Activated naive CD8-positive, alpha-beta T cell (primary cell): Measurements from ENCODE around the gene IL31RA.
"Not testable (repeated sequence)": the region's sequence is repeated elsewhere in the genome, so short reads cannot be mapped to it uniquely, and the experiment has no call there.

Experiments used
- H3K27ac Mint-ChIP-seq: one replicate; pipeline ENCODE4 v1.8.0; 2021; ENCODE audit warnings: mixed read lengths
- H3K27me3 Mint-ChIP-seq: one replicate; pipeline ENCODE4 v1.8.0; 2021; ENCODE audit warnings: mixed read lengths
- H3K36me3 Mint-ChIP-seq: one replicate; pipeline ENCODE4 v1.8.0; 2021; ENCODE audit warnings: mixed read lengths
- H3K4me1 Mint-ChIP-seq: one replicate; pipeline ENCODE4 v1.8.0; 2021; ENCODE audit warnings: low read depth, mixed read lengths
- H3K4me3 Mint-ChIP-seq: one replicate; pipeline ENCODE4 v1.8.0; 2021; ENCODE audit warnings: mild to moderate bottlenecking, mixed read lengths
- H3K9me3 Mint-ChIP-seq: one replicate; pipeline ENCODE4 v1.8.0; 2021; ENCODE audit warnings: low read depth, mixed read lengths

Gene IL31RA

DNA sequence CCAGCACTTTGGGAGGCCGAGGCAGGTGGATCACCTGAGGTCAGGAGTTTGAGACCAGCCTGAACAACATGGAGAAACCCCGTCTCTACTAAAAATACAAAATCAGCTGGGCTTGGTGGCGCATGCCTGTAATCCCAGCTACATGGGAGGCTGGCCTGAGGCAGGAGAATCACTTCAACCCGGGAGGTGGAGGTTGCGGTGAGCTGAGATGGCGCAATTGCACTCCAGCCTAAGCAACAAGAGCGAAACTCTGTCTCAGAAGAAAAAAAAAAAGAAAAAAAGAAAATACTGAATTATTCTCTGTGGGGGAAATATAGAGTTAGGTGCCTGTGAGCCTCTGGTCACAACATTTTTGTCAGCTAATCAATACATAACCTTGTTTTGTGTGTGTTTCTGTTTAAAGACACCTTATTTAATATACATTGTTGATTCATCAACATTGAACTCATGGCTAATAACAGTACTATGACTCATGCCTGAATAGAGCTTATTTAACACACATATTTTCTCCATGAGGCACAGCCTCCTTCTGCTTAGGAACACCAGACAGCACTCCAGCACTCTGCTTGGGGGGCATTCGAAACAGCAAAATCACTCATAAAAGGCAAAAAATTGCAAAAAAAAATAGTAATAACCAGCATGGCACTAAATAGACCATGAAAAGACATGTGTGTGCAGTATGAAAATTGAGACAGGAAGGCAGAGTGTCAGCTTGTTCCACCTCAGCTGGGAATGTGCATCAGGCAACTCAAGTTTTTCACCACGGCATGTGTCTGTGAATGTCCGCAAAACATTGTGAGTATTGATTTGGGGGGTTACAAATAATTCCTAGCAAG, at the start of gene IL31RA:
Gene IL31RA, plus strand, starts transcription at position 519 of the 836 bp plus-strand sequence. Its CDS starts 214 bp downstream, at position 733.
- Mint-ChIP-seq H3K4me3 (no peak within 1 kb of the TSS), H3K36me3 (no peaks in the 10 kb centered on the region), H3K27me3 (peaks cover 7% of the 10 kb centered on the region), H3K4me1 (peaks cover 13% of the 10 kb centered on the region), H3K9me3 (no peaks in the 10 kb centered on the region), H3K27ac (no peak within 1 kb of the TSS)

DNA sequence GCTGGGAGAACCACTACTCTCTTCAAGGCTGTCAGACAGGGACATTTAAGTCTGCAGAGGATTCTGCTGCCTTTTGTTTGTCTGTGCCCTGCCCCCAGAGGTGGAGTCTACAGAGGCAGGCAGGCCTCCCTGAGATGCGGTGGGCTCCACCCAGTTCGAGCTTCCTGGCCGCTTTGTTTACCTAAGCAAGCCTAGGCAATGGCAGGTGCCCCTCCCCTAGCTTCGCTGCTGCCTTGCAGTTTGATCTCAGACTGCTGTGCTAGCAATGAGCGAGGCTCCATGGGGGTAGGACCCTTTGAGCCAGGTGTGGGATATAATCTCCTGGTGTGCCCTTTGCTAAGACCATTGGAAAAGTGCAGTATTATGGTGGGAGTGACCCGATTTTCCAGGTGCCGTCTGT, 42.3 kb upstream of the IL31RA start:
- not testable (repeated sequence) for H3K36me3 Mint-ChIP-seq

DNA sequence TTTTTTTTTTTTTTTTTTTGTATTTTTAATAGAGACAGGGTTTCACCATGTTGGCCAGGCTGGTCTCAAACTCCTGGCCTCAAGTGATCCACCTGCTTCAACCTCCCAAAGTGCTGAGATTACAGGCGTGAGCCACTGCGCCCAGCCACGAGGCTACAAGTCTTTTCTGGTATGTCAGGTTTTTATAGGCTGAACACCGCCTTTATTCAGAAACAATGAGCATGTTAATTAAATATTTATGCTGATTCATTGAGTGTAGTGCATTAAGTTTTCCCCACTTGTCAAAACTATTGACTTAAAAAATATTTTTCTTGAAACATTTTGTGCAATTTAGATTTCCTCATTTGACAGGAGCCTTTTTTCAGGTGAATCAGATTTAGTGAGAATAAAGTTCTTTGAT, 35.2 kb upstream of the IL31RA start:
- H3K36me3 Mint-ChIP-seq, H3K4me1 Mint-ChIP-seq, H3K9me3 Mint-ChIP-seq, H3K27ac Mint-ChIP-seq, H3K4me3 Mint-ChIP-seq: not testable (repeated sequence)
- peaks cover 14% of the 10 kb centered on the region for H3K27me3 Mint-ChIP-seq

More for the DNA sequence above, 42.3 kb upstream of the IL31RA start:
- peaks cover 12% of the 10 kb centered on the region for H3K9me3 Mint-ChIP-seq
- H3K27ac Mint-ChIP-seq, H3K4me3 Mint-ChIP-seq, H3K4me1 Mint-ChIP-seq, H3K27me3 Mint-ChIP-seq: not testable (repeated sequence)

DNA sequence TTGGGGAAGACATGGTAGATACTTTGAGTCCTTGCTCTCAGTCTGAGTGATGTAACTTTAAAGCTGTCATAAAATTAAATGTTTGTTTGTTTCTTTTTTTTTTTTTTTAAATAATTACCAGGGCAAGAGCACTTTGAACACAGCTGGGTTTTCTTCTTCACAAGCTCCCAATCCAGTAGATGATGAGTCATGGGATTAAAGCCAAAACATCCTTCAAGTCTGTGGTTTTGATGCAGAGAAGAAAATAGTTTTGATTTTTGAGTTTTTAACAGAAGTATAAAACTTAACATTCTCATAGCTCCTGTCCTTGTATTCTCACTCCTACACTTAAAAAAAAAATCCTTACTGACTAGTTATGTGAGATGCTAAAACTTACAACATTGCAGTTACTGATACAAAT, 34.8 kb upstream of the IL31RA start:
- Mint-ChIP-seq H3K4me1 (peaks cover 2% of the 10 kb centered on the region), H3K36me3 (peaks cover 3% of the 10 kb centered on the region), H3K9me3 (no peaks in the 10 kb centered on the region), H3K27me3 (peaks cover 18% of the 10 kb centered on the region), H3K4me3 (no peak overlapping the region), H3K27ac (no peak overlapping the region)

DNA sequence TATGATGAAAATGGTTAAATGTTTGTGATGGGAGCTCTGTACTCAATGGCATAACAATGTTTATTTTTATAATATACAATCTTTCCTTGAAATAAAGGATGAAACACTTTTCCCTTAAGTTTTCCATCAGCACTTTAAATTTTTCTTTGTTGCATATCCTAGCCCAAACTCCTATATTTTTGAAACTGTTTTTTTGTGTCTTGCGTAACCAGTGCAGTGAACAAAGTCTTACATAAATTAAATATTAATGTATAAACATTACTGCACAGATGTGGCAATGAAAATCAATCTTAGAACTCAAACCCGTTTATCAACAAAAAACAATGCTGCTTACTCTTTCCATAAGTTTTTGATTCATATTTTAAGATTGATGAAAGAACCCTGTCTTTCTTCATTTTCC, 34.1 kb upstream of the IL31RA start:
- Mint-ChIP-seq H3K4me3 (no peak overlapping the region), H3K4me1 (peaks cover 4% of the 10 kb centered on the region), H3K27ac (no peak overlapping the region), H3K9me3 (no peaks in the 10 kb centered on the region), H3K27me3 (peaks cover 21% of the 10 kb centered on the region), H3K36me3 (peaks cover 3% of the 10 kb centered on the region)

DNA sequence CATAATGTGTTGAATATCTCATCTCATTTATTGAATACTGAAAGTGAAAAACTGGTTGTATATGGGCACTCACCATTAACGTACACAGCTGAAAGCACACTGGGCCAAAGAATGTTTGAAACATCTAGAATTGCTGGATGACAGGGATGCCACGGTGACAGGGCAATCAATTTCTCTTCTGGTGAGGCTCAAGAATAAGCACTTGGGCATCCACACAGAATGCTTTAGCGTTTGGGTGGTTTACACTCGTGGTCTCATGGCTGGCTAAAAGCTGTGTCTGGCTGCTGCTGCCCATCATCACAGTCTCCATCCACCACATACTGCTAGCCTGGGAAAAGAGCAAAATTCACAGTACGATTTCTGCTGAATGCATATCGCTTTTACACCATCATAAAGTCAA, 30.7 kb upstream of the IL31RA start:
- Mint-ChIP-seq H3K27me3 (peaks cover 43% of the 10 kb centered on the region), H3K4me1 (peaks cover 7% of the 10 kb centered on the region), H3K36me3 (peaks cover 3% of the 10 kb centered on the region)

DNA sequence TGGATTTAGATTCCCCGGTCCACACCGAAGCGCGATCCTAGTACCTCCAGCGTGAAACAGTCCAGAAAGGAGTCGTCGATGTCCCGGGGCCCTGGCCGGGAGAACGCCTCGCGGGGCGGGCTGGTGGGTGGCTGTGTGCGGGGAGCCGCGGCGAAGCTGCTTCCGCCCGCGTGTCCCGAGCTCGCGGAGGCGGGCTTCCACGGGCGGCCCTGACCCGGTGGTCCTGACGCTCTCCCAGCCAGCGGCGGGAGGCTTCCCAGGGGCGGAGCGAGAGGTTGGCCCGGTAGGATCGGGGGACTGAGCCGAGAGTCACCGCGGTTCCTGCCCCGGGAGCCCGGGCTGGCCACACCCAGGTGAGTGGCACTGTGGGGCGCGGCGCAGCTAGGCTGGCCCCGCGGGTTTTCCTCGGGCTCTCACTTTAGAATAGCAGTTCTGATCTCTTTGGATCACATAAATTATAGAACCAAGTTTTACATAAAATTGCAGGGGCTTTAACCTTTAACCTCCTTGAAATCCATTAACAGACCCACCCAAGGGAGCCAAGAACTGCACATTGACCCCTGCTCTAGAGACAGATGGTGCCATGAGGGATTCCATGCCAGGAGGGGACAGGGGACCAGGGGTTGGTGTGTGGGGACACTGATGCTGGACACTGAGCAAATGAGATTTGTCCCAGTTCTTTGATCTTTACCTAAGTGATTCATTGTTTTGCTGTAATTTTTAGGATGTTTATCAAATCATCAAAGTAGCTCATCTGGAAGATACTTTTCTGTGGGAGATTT, 29.2 kb upstream of the IL31RA start:
- no peak overlapping the region for H3K27ac Mint-ChIP-seq
- H3K9me3 Mint-ChIP-seq = no peaks in the 10 kb centered on the region
- H3K36me3 Mint-ChIP-seq = peaks cover 3% of the 10 kb centered on the region
- H3K27me3 Mint-ChIP-seq = peaks cover 49% of the 10 kb centered on the region
- H3K4me1 Mint-ChIP-seq = peaks cover 7% of the 10 kb centered on the region
- H3K4me3 Mint-ChIP-seq = peak overlapping the region; percentile 52

More for the DNA sequence above, 30.7 kb upstream of the IL31RA start:
- Mint-ChIP-seq H3K9me3 (no peaks in the 10 kb centered on the region), H3K27ac (no peak overlapping the region), H3K4me3 (no peak overlapping the region)

DNA sequence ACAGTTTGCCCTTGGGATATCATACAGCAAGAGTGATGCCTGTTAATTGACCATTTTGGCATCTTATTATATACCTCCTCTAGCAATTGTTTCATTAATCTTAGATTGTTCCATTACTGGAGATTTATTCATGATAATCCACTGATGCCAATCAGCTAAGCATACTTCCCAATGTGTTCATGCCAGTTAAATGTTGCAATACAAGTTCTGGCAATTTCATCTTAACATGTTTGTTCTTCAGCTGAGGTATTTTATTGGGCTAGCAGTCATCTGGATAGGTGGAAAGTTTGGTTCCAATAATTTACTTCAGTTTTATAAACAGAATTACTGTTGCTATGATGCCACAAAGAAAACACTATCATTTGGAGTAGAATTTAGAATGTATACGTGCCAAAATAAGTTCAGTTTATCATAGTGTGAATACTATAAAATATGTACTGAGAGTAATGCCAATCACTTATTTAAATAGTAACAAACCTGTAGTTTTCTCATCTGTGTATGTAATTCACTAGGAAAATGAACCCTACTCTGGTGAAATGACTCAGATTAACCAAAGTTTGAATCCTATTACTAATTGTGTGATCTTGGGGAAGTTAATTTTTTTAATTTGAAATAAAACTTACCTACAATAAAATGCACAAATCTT, 27.9 kb upstream of the IL31RA start:
- Mint-ChIP-seq H3K4me3 (no peak overlapping the region), H3K36me3 (peaks cover 3% of the 10 kb centered on the region), H3K4me1 (peaks cover 7% of the 10 kb centered on the region), H3K27me3 (peaks cover 49% of the 10 kb centered on the region), H3K9me3 (no peaks in the 10 kb centered on the region), H3K27ac (no peak overlapping the region)

DNA sequence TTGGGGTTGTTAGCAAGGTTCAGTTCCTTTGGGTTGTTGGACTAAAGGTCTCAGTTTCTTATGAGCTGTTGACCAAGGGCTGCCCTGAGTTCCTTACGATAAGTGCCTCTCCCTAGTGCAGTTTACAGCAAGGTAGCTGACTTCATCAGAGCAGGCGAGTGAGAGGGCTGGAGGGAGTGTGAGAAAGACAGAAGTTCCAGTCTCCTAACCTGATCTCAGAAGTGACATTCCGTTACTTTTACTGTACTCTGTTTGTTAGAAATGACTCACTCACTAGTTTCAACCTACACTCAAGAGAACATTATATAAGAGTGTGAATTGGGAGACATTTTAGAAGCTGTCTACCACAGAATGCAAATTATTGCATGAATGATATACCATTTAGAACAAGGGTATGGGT, 21.2 kb upstream of the IL31RA start:
- Mint-ChIP-seq H3K27me3 (peaks cover 9% of the 10 kb centered on the region), H3K36me3 (no peaks in the 10 kb centered on the region), H3K9me3 (no peaks in the 10 kb centered on the region), H3K4me1 (no peaks in the 10 kb centered on the region), H3K4me3 (no peak overlapping the region), H3K27ac (no peak overlapping the region)

DNA sequence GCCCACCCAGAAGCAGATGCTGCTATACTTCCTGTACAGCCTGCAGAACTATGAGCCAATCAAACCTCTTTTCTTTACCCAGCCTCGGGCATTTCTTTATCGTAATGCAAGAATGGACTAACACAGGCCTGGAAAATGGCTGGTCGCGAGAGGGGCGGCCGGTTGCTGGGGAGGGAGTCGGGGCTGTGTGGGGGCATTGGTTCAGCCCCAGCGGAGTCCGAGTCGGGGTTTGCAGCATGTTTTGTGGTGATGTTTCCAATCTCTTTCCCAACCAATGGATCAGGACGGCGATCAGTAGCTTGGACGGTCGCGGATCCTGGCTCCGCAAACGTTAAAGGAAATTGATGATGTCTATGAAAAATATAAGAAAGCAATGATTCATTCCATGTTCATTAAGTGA, 18.7 kb upstream of the IL31RA start:
- Mint-ChIP-seq H3K4me3 (no peak overlapping the region), H3K27me3 (no peaks in the 10 kb centered on the region), H3K36me3 (no peaks in the 10 kb centered on the region), H3K27ac (no peak overlapping the region), H3K9me3 (no peaks in the 10 kb centered on the region), H3K4me1 (no peaks in the 10 kb centered on the region)

DNA sequence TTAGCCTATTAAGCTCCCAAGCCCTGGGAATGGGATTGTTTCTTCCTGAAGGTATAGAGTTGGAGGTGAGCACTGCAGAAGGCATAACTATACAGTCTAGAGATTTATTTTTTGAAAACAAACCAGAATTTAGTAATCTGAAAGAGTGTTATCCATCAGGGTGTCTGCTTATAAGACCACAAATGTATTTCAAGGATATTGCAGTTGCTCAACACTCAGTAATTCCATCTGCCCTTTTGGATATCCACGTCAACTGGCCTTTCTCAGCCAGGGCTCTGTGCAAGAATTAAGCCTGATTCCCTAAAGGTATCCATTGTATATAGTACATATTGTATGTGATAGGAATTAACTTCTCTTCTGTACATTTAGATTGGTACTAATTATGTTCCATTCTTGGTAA, 15.0 kb upstream of the IL31RA start:
- no peaks in the 10 kb centered on the region for H3K36me3 Mint-ChIP-seq
- H3K27ac Mint-ChIP-seq = no peak overlapping the region
- H3K4me3 Mint-ChIP-seq = no peak overlapping the region
- H3K4me1 Mint-ChIP-seq = no peaks in the 10 kb centered on the region
- no peaks in the 10 kb centered on the region for H3K9me3 Mint-ChIP-seq
- no peaks in the 10 kb centered on the region for H3K27me3 Mint-ChIP-seq

DNA sequence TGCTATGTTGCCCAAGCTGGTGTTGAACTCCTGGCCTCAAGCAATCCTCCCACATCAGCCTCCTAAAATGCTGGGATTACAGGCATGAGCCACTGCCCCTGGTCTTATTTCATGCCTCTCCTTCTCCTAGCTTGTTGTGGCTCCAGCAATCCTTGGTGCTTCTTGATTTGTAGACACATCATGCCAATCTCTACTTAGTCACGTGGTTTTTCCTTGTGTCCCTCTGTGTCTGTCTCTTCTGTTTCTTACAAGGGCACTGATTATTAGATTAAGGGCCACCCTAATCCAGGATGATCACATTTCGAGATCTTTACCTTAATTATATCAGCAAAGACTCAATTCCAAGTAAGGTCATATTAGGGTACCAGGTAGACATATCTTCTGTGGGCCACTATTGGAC, 9.2 kb upstream of the IL31RA start:
- Mint-ChIP-seq H3K9me3 (peaks cover 14% of the 10 kb centered on the region), H3K36me3 (peaks cover 7% of the 10 kb centered on the region), H3K27me3 (no peaks in the 10 kb centered on the region), H3K4me3 (no peak overlapping the region), H3K4me1 (no peaks in the 10 kb centered on the region), H3K27ac (no peak overlapping the region)

DNA sequence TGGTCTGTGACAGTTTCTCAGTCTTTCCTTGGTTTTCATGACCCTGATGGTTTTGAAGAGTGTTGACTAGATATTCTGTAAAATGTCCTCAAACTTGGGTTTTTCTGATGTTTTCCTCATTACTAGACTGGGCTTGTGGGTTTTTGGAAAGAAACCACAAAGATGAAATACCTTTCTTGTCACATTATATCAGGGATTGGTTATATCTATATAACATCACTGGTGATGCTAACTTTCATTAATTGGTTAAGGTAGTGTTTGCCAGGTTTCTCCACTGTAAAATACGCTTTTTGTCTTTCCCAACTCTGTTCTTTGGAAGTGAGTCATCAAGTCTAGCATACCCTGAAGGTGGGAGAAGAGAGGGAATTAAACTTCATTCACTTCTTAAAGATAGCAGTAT, 3.3 kb upstream of the IL31RA start:
- Mint-ChIP-seq H3K4me3 (no peak overlapping the region), H3K4me1 (peaks cover 4% of the 10 kb centered on the region), H3K27ac (no peak overlapping the region), H3K27me3 (peaks cover 7% of the 10 kb centered on the region), H3K36me3 (peaks cover 7% of the 10 kb centered on the region), H3K9me3 (peaks cover 14% of the 10 kb centered on the region)

DNA sequence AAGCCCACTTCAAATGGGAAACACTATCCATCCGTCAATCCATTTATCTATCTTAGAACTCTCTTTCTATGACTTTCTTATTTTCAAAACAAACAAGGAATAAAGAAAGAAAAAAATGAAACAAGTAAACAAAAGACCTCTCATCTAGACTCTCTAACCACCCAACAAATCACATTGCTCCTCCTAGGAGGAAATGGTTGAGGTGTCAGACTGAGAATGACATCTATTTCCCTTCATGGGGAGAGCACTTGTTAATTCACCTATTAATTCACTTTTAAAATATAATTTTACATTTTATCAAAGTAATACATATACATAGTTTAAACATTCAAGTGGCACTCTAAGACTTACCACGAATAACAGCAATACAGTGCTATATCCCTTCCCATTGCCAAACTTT, 2.4 kb upstream of the IL31RA start:
- peaks cover 5% of the 10 kb centered on the region for H3K9me3 Mint-ChIP-seq
- H3K27ac Mint-ChIP-seq = no peak overlapping the region
- peaks cover 5% of the 10 kb centered on the region for H3K36me3 Mint-ChIP-seq
- H3K4me3 Mint-ChIP-seq = no peak overlapping the region
- peaks cover 4% of the 10 kb centered on the region for H3K4me1 Mint-ChIP-seq
- peaks cover 7% of the 10 kb centered on the region for H3K27me3 Mint-ChIP-seq

DNA sequence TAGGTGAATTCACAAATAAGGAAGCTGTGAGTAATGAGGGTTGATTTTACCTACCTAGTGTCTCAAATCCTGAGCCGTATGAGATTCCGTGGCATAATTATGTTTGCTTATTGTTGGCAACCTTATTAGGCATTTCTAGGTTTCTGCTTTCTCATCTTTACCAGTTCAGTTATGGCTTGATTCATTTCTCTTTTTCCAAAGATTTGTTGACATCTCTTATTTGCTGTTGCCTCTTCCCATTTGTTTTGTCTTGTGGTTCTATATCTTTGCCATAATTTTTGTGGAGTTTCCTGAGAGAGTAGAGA, 470 bp downstream of the IL31RA start:
- peaks cover 19% of the 10 kb centered on the region for H3K4me1 Mint-ChIP-seq
- H3K27ac Mint-ChIP-seq = no peak overlapping the region
- H3K36me3 Mint-ChIP-seq = no peaks in the 10 kb centered on the region
- peaks cover 7% of the 10 kb centered on the region for H3K27me3 Mint-ChIP-seq
- no peak overlapping the region for H3K4me3 Mint-ChIP-seq
- no peaks in the 10 kb centered on the region for H3K9me3 Mint-ChIP-seq
